ENCODE measurements around the gene TXNRD2. TPM values are rescaled to one million over a fixed set of nuclear protein-coding genes. Genes with fewer than 3 reads are reported as not detected.

The TXNRD2 gene
- total and polyA plus RNA-seq, 2 of the 4 experiments (the other 2 are of a cell fraction), result 15.6 to 25.7 TPM

DNA sequence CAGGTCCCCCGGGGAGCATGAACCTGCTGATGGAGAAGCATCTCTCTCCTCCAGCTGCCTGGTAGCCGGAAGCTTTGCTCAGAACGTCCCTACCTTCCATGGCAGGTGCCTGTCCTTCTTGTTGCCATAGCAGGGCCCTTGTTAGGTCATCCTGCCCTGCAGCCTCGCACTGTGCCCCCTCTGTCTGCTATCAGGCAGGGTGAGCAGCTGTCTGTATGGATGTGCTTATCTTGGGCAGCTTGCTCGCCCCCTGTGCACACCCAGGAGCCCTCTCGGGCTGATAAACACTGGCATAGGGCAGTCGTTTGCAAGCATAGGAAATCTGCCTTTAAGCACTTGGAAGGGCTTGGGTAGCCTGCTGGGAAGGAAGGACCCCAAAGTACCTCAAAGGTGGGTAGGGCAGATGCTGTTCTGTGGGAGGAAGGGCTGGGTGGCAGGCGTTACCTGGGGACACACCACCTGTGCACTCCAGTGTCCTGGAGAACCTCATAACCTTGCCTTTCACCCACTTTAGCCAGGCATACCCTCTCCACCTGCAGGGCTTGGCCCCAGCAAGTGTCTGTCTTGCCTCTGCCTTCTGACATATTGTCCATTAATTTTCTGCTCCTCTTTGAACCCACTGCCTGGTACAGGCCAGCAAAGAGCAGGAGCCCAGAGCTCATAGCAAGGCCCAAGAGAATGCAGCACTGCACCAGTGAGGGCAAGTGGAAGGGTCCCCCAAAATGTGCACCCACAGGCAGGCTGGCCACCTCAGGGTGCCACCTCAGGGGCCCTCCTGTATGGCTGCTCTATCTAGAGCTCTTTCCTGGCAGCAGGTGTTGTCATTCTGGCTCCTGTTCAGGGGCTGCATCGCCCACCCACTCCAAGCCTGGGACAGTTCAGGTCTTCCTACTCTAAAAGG lies 8.0 kb downstream of the TXNRD2 start:
- H3K4me2 ChIP-seq (ENCODE audit: low read depth, low read length), result no peak overlapping the region
- TF ChIP-seq RCOR1 (IDR thresholded peaks at IDR 0.05; ENCODE audit: insufficient replicate concordance, low read length) (no peak), MAZ (IDR thresholded peaks at IDR 0.05; ENCODE audit: borderline replicate concordance, low read depth, low read length) (no peak), RAD21 (IDR thresholded peaks at IDR 0.05; ENCODE audit: low read length) (no peak), FOS (IDR thresholded peaks at IDR 0.05; ENCODE audit: low read depth, low read length) (no peak), CEBPB (IDR thresholded peaks at IDR 0.05; ENCODE audit: low read depth, low read length) (no peak), MXI1 (IDR thresholded peaks at IDR 0.05; ENCODE audit: borderline replicate concordance, low read depth, low read length) (no peak), NFE2L2 (IDR thresholded peaks at IDR 0.05; ENCODE audit: low read depth, low read length) (no peak), MAFK (IDR thresholded peaks at IDR 0.05; ENCODE audit: low read depth, low read length) (no peak), SMC3 (IDR thresholded peaks at IDR 0.05; ENCODE audit: low read depth, low read length) (no peak), CHD1 (IDR thresholded peaks at IDR 0.05; ENCODE audit: low read depth, low read length) (no peak), POLR2A (IDR thresholded peaks at IDR 0.05; ENCODE audit: low read depth, low read length) (no peak), BHLHE40 (IDR thresholded peaks at IDR 0.05; ENCODE audit: low read depth, low read length) (no peak), RFX5 (IDR thresholded peaks at IDR 0.05; ENCODE audit: low read depth, low read length) (no peak)
- TF ChIP-seq, protein P1, sequence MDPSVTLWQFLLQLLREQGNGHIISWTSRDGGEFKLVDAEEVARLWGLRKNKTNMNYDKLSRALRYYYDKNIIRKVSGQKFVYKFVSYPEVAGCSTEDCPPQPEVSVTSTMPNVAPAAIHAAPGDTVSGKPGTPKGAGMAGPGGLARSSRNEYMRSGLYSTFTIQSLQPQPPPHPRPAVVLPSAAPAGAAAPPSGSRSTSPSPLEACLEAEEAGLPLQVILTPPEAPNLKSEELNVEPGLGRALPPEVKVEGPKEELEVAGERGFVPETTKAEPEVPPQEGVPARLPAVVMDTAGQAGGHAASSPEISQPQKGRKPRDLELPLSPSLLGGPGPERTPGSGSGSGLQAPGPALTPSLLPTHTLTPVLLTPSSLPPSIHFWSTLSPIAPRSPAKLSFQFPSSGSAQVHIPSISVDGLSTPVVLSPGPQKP (IDR thresholded peaks at IDR 0.05; ENCODE audit: borderline replicate concordance, low read depth, low read length), result no peak
- TF ChIP-seq, protein P2, sequence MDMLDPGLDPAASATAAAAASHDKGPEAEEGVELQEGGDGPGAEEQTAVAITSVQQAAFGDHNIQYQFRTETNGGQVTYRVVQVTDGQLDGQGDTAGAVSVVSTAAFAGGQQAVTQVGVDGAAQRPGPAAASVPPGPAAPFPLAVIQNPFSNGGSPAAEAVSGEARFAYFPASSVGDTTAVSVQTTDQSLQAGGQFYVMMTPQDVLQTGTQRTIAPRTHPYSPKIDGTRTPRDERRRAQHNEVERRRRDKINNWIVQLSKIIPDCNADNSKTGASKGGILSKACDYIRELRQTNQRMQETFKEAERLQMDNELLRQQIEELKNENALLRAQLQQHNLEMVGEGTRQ (IDR thresholded peaks at IDR 0.05; ENCODE audit: low read depth, low read length), result no peak

More for the DNA sequence above, 8.0 kb downstream of the TXNRD2 start:
- H2AFZ ChIP-seq (replicated peaks; ENCODE audit: low read length, poor library complexity), result no peak overlapping the region
- 40% methylated on average over 1 of the region's 9 CpGs; no CpG with 5 or more reads in 1 of the 2 experiments for WGBS, 2 experiments (ENCODE audit: extremely low coverage in 2 of 2, insufficient read length in 1 of 2)
- H3K23ac ChIP-seq (ENCODE audit: low read depth, low read length), result no peak overlapping the region
- no peak overlapping the region for H3K18ac ChIP-seq (ENCODE audit: low read depth, low read length)
- H2BK20ac ChIP-seq (ENCODE audit: low read depth, low read length), result no peak overlapping the region
- no peak overlapping the region for H3K56ac ChIP-seq (ENCODE audit: extremely low read depth, insufficient read depth, low read length)
- no peak overlapping the region for H3K14ac ChIP-seq (replicated peaks; ENCODE audit: low read depth, low read length)
- no peak overlapping the region for H2BK5ac ChIP-seq (ENCODE audit: low read depth, low read length, poor library complexity, severe bottlenecking)
- no peak overlapping the region for H3K9ac ChIP-seq (ENCODE audit: low read depth, low read length)
- dilution Hi-C loops (cut with HindIII; ENCODE audit: low sequenced_read_pairs, unreplicated experiment) (no loop called here), intact Hi-C loops (cut with micrococcal nuclease) (no loop called here), in situ Hi-C loops (cut with MboI; ENCODE audit: low sequenced_read_pairs) (no loop called here)
- peaks cover 22 to 29% of the 10 kb centered on the region in 2 experiments for H3K79me1 ChIP-seq (ENCODE audit: low read depth in 1 of 2, low read length in 2 of 2)
- no peaks in the 10 kb centered on the region; the same call in 1 of the 2 replicates for H4K20me1 ChIP-seq (ENCODE audit: insufficient read depth, low read length)
- H3K4me3 ChIP-seq (ENCODE audit: insufficient read depth, low read depth, low read length), result no peak overlapping the region
- CTCF ChIA-PET, result interaction anchor here (0.6 kb wide), 1 partner anchor 203 kb away, joined by 3 read pairs; no protein-coding TSS in a partner anchor
- no peak overlapping the region for H2AK9ac ChIP-seq (replicated peaks; ENCODE audit: low read depth, low read length, poor library complexity)
- H2BK15ac ChIP-seq (ENCODE audit: low read depth, low read length), result no peak overlapping the region
- H3K27ac ChIP-seq (ENCODE audit: insufficient read depth, low read length), result no peak overlapping the region
- peaks cover 9% of the 10 kb centered on the region for H3K36me3 ChIP-seq (ENCODE audit: control insufficient read depth, insufficient read depth, low read length)
- H4K5ac ChIP-seq (ENCODE audit: low read depth, low read length), result no peak overlapping the region
- no peak overlapping the region for H4K8ac ChIP-seq (ENCODE audit: low read depth in 2 of 2, low read length in 2 of 2)
- H3K9me3 ChIP-seq (ENCODE audit: control insufficient read depth, insufficient read depth, low read length), result peaks cover 9% of the 10 kb centered on the region
- no peak overlapping the region for H4K91ac ChIP-seq (ENCODE audit: insufficient read depth, low read depth, low read length)
- POLR2A ChIA-PET (ENCODE audit: unreplicated experiment), result no interaction called here
- H2BK120ac ChIP-seq (ENCODE audit: low read depth, low read length), result no peak overlapping the region
- BruUV-seq (replicated peaks), result no TSS peak
- H3K4ac ChIP-seq (ENCODE audit: low read depth, low read length), result no peak overlapping the region
- no peak for ATAC-seq (ENCODE audit: low read depth)
- no peak overlapping the region for H2AK5ac ChIP-seq (ENCODE audit: low read depth, low read length)
- peaks cover 12% of the 10 kb centered on the region for H3K9me1 ChIP-seq (ENCODE audit: insufficient read depth, low read length)
- H3K27me3 ChIP-seq (ENCODE audit: control insufficient read depth, insufficient read depth, low read length), result no peaks in the 10 kb centered on the region
- no peak for DNase-seq
- H3K4me1 ChIP-seq (ENCODE audit: control insufficient read depth, insufficient read depth, low read length), result peaks cover 3% of the 10 kb centered on the region

Measured in IMR-90 (cell line).